HEK293 (cell line): Measurements from ENCODE around the gene KIF2C.
"Not testable (repeated sequence)": the region's sequence is repeated elsewhere in the genome, so short reads cannot be mapped to it uniquely, and the experiment has no call there.

Experiments
- CTCF ChIA-PET: fragments of 350-600 bp; formaldehyde crosslinking; extraction: SDS; loops from one replicate; lab custom pipeline; 2021; ENCODE audit warnings: antibody characterized with exemption; lab: Yijun Ruan, JAX
- POLR2A ChIA-PET: fragments of 300-600 bp; formaldehyde crosslinking; extraction: SDS; loops from one replicate; lab custom pipeline; 2020; ENCODE audit warnings: antibody characterized with exemption, inconsistent platforms; lab: Yijun Ruan, JAX
- H3K27ac ChIP-seq: fragments of 200-500 bp; sonication (Bioruptor generic); 2 replicates; pipeline ENCODE4 v1.5.1; 2014; ENCODE audit warnings: low read depth, low read length, control low read depth, inconsistent platforms; ENCODE audit errors: extremely low read depth
- H3K36me3 ChIP-seq, 2 experiments: fragments of 200-500 bp in 1 of 2; sonication (Bioruptor generic) in 1 of 2; 1 replicate in 1 of 2; 2 replicates in 1 of 2; pipeline ENCODE4 v1.5.1; 2014 to 2017; ENCODE audit warnings: inconsistent platforms in 2 of 2, low read length in 2 of 2; ENCODE audit not compliant: control insufficient read depth in 2 of 2, insufficient read depth in 1 of 2
- H3K4me1 ChIP-seq: fragments of 200-500 bp; sonication (Bioruptor generic); 2 replicates; pipeline ENCODE4 v1.5.1; 2014; ENCODE audit warnings: mild to moderate bottlenecking, low read length, inconsistent platforms; ENCODE audit not compliant: control insufficient read depth, insufficient read depth
- H3K4me3 ChIP-seq: 2 replicates; pipeline ENCODE4 v1.5.1; 2011; ENCODE audit warnings: low read depth, mild to moderate bottlenecking, control low read depth, low read length, moderate library complexity
- H3K9me3 ChIP-seq: fragments of 200-500 bp; sonication (Bioruptor generic); 2 replicates; pipeline ENCODE4 v1.5.1; 2014; ENCODE audit warnings: low read depth, low read length, inconsistent platforms; ENCODE audit not compliant: control insufficient read depth, insufficient read depth
- GLIS1 ChIP-seq: fragments of 450-650 bp; formaldehyde crosslinking; IDR thresholded peaks from 2 replicates; pipeline ENCODE4 v1.5.1; 2016; ENCODE audit warnings: missing biosample characterization, missing genetic modification characterization
- KLF17 ChIP-seq: fragments of 450-650 bp; formaldehyde crosslinking; IDR thresholded peaks from 2 replicates; pipeline ENCODE4 v1.5.1; 2016; ENCODE audit warnings: missing biosample characterization, missing genetic modification characterization
- PBX3 ChIP-seq: sonication (generic); formaldehyde crosslinking; IDR thresholded peaks from 2 replicates; pipeline ENCODE4 v1.8.1; 2022; ENCODE audit warnings: mild to moderate bottlenecking, moderate library complexity, missing genetic modification reagents
- PRDM1 ChIP-seq: fragments of 450-650 bp; formaldehyde crosslinking; IDR thresholded peaks from 2 replicates; pipeline ENCODE4; 2016; ENCODE audit warnings: missing biosample characterization, missing genetic modification characterization
- TCF7L2 ChIP-seq: IDR thresholded peaks from 2 replicates; pipeline ENCODE4 v1.6.1; 2011; ENCODE audit warnings: low read depth, mild to moderate bottlenecking, inconsistent platforms, low read length, moderate library complexity, borderline replicate concordance
- YY2 ChIP-seq: fragments of 450-650 bp; formaldehyde crosslinking; IDR thresholded peaks from 2 replicates; pipeline ENCODE4 v1.5.1; 2016; ENCODE audit warnings: missing biosample characterization, missing genetic modification characterization
- ZNF175 ChIP-seq: fragments of 450-650 bp; formaldehyde crosslinking; IDR thresholded peaks from 2 replicates; pipeline ENCODE4 v1.5.1; 2016; ENCODE audit warnings: missing biosample characterization, missing genetic modification characterization
- ZNF248 ChIP-seq: fragments of 450-650 bp; formaldehyde crosslinking; IDR thresholded peaks from 2 replicates; pipeline ENCODE4 v1.5.1; 2017; ENCODE audit warnings: missing biosample characterization, missing genetic modification characterization
- ZNF335 ChIP-seq: fragments of 450-650 bp; formaldehyde crosslinking; conservative IDR thresholded peaks from 2 replicates; pipeline ENCODE4 v1.5.1; 2016; ENCODE audit warnings: missing biosample characterization, missing genetic modification characterization
- ZNF362 ChIP-seq: fragments of 450-650 bp; formaldehyde crosslinking; IDR thresholded peaks from 2 replicates; pipeline ENCODE4 v1.5.1; 2016; ENCODE audit warnings: missing biosample characterization, missing genetic modification characterization
- ZNF488 ChIP-seq: fragments of 450-650 bp; formaldehyde crosslinking; IDR thresholded peaks from 2 replicates; pipeline ENCODE4 v1.5.1; 2016; ENCODE audit warnings: missing biosample characterization, missing genetic modification characterization
- ZNF521 ChIP-seq: fragments of 450-650 bp; formaldehyde crosslinking; IDR thresholded peaks from 2 replicates; pipeline ENCODE4 v1.5.1; 2017; ENCODE audit warnings: missing biosample characterization, mild to moderate bottlenecking, missing genetic modification characterization
- ZNF544 ChIP-seq: fragments of 450-650 bp; formaldehyde crosslinking; IDR thresholded peaks from 2 replicates; pipeline ENCODE4 v1.5.0; 2017; ENCODE audit warnings: missing biosample characterization, missing genetic modification characterization
- ZNF548 ChIP-seq: fragments of 450-650 bp; formaldehyde crosslinking; IDR thresholded peaks from 2 replicates; pipeline ENCODE4 v1.5.1; 2016; ENCODE audit warnings: missing biosample characterization, missing genetic modification characterization
- ZNF580 ChIP-seq: fragments of 450-650 bp; formaldehyde crosslinking; IDR thresholded peaks from 2 replicates; pipeline ENCODE4 v1.5.1; 2016; ENCODE audit warnings: missing biosample characterization, missing genetic modification characterization
- ZNF585B ChIP-seq: fragments of 450-650 bp; formaldehyde crosslinking; IDR thresholded peaks from 2 replicates; pipeline ENCODE4 v1.5.1; 2016; ENCODE audit warnings: missing biosample characterization, missing genetic modification characterization
- ZNF747 ChIP-seq: fragments of 450-650 bp; formaldehyde crosslinking; IDR thresholded peaks from 2 replicates; pipeline ENCODE4 v1.5.1; 2016; ENCODE audit warnings: missing biosample characterization, missing genetic modification characterization
- ZSCAN4 ChIP-seq: fragments of 450-650 bp; formaldehyde crosslinking; IDR thresholded peaks from 2 replicates; pipeline ENCODE4 v1.5.1; 2017; ENCODE audit warnings: missing biosample characterization, missing genetic modification characterization
- ZXDB ChIP-seq: fragments of 450-650 bp; formaldehyde crosslinking; IDR thresholded peaks from 2 replicates; pipeline ENCODE4 v1.5.1; 2016; ENCODE audit warnings: missing biosample characterization, missing genetic modification characterization

The KIF2C gene

GRCh38 chr1:44738953-44739306, 707 bp upstream of the KIF2C start:
- peak overlapping the region; percentile 78; the same call in 1 of the 2 replicates for H3K27ac ChIP-seq
- not testable (repeated sequence) for H3K4me1 ChIP-seq
- POLR2A ChIA-PET, result interaction anchor here (0.6 to 2.3 kb wide), 4 partner anchors 8 to 37 kb away, joined by 3 to 15 read pairs (median 6); partner anchors contain the start of genes RNU5D-1 and RPS8

GRCh38 chr1:44740179-44740617, 561 bp downstream of the KIF2C start:
- ChIA-PET POLR2A (interaction anchor here (0.5 to 2.3 kb wide), 5 partner anchors 10 to 563 kb away, joined by 3 to 15 read pairs (median 4); partner anchors contain the start of gene RPS8), CTCF (interaction anchor here (1.2 to 3.4 kb wide), 2 partner anchors 9 to 11 kb away, joined by 4 to 19 read pairs; partner anchors contain the start of gene RNU5D-1)
- TF ChIP-seq PRDM1 (tag by site-specific recombination) (0 out of 2 replicates have a peak, but pooled peaks have one; percentile 16), ZNF248 (tag by site-specific recombination) (no peak), ZNF362 (tag by site-specific recombination) (no peak), KLF17 (tag by site-specific recombination) (no peak), ZNF544 (no peak), ZNF488 (no peak), TCF7L2 (no peak), PBX3 (no peak), GLIS1 (tag by site-specific recombination) (no peak; the same call in 1 of the 2 replicates), ZNF585B (tag by site-specific recombination) (no peak), YY2 (no peak), ZXDB (no peak), ZNF335 (peak; percentile 2), ZNF175 (tag by site-specific recombination) (no peak), ZNF747 (no peak), ZNF521 (no peak), ZNF548 (tag by site-specific recombination) (no peak), ZSCAN4 (tag by site-specific recombination) (no peak)
- H3K4me3 ChIP-seq, result peak overlapping the region; percentile 66
- peaks cover 31 to 37% of the 10 kb centered on the region in 2 experiments for H3K36me3 ChIP-seq
- peak overlapping the region; percentile 78 for H3K27ac ChIP-seq
- H3K4me1 ChIP-seq, result peaks cover 3% of the 10 kb centered on the region; the same call in 1 of the 2 replicates
- H3K9me3 ChIP-seq, result no peaks in the 10 kb centered on the region

More at GRCh38 chr1:44738953-44739306, 707 bp upstream of the KIF2C start:
- 0 out of 2 replicates have a peak, but pooled peaks have one; percentile 14 for TF ChIP-seq ZNF580 (tag by site-specific recombination)
- Histone ChIP-seq H3K4me3 (peak overlapping the region; percentile 66), H3K36me3 (peaks cover 20 to 29% of the 10 kb centered on the region in 2 experiments)
- H3K9me3 ChIP-seq, result not testable (repeated sequence)
- CTCF ChIA-PET, result interaction anchor here (3.4 kb wide), 1 partner anchor 7 kb away, joined by 19 read pairs; the partner anchor contains the start of gene RNU5D-1
